Muscle layer of colon (tissue), 2 donors: ENCODE measurements around the gene ZKSCAN8.
"Not testable (repeated sequence)": the region's sequence is repeated elsewhere in the genome, so short reads cannot be mapped to it uniquely, and the experiment has no call there.

Source experiments
- H3K27ac ChIP-seq: one replicate; pipeline ENCODE4 v1.7.0; 2013; ENCODE audit warnings: low read depth, mild to moderate bottlenecking, low read length, moderate library complexity
- H3K27me3 ChIP-seq, 2 donors: one replicate each; pipeline ENCODE4 v1.7.0; 2013; ENCODE audit warnings: low read length in 2 of 2, mild to moderate bottlenecking in 2 of 2; ENCODE audit not compliant: insufficient read depth in 2 of 2, control insufficient read depth in 1 of 2
- H3K36me3 ChIP-seq: one replicate; pipeline ENCODE4 v1.7.0; 2013; ENCODE audit warnings: mild to moderate bottlenecking, low read length; ENCODE audit not compliant: insufficient read depth
- H3K4me1 ChIP-seq: one replicate; pipeline ENCODE4 v1.7.0; 2013; ENCODE audit warnings: mild to moderate bottlenecking, low read length; ENCODE audit not compliant: insufficient read depth
- H3K4me3 ChIP-seq, 2 donors: one replicate each; pipeline ENCODE4 v1.7.0; 2013; ENCODE audit warnings: low read length in 2 of 2, low read depth in 1 of 2, mild to moderate bottlenecking in 1 of 2, moderate library complexity in 1 of 2
- H3K9ac ChIP-seq: one replicate; pipeline ENCODE4 v1.7.0; 2013; ENCODE audit warnings: low read length
- H3K9me3 ChIP-seq: one replicate; pipeline ENCODE4 v1.7.0; 2013; ENCODE audit warnings: mild to moderate bottlenecking, low read length
- donor health status: abdominal sarcoma.
- donor health status: Adenocarcinoma of cecum.

ZKSCAN8 gene

GRCh38 chr6:28141500-28142329 lies at the start of gene ZKSCAN8:
TSS of gene ZKSCAN8 (plus strand) at chr6:28141883. CDS start at chr6:28148408, 6,525 bp downstream.
- H3K27ac ChIP-seq: peak within 1 kb of the TSS; percentile 88
- H3K36me3 ChIP-seq: peaks cover 11% of the 10 kb centered on the region
- H3K9me3 ChIP-seq: no peaks in the 10 kb centered on the region
- peak within 1 kb of the TSS; percentile 96 for H3K9ac ChIP-seq
- H3K27me3 ChIP-seq: no peaks in the 10 kb centered on the region
- peak within 1 kb of the TSS; percentile 78 to 84 for H3K4me3 ChIP-seq
- peaks cover 18% of the 10 kb centered on the region for H3K4me1 ChIP-seq

GRCh38 chr6:28102222-28102621 lies 39.5 kb upstream of the ZKSCAN8 start:
- not testable (repeated sequence) for H3K9ac ChIP-seq, H3K4me3 ChIP-seq, H3K27ac ChIP-seq, H3K27me3 ChIP-seq, H3K36me3 ChIP-seq, H3K9me3 ChIP-seq, H3K4me1 ChIP-seq

GRCh38 chr6:28102699-28103098 lies 39.0 kb upstream of the ZKSCAN8 start:
- not testable (repeated sequence) for H3K4me1 ChIP-seq, H3K27ac ChIP-seq, H3K27me3 ChIP-seq, H3K4me3 ChIP-seq, H3K9me3 ChIP-seq, H3K9ac ChIP-seq, H3K36me3 ChIP-seq

GRCh38 chr6:28104392-28105244 lies 37.1 kb upstream of the ZKSCAN8 start:
- no peaks in the 10 kb centered on the region for H3K27me3 ChIP-seq
- H3K36me3 ChIP-seq: no peaks in the 10 kb centered on the region
- peaks cover 5% of the 10 kb centered on the region for H3K4me1 ChIP-seq
- peak overlapping the region; percentile 78 for H3K27ac ChIP-seq
- no peaks in the 10 kb centered on the region for H3K9me3 ChIP-seq
- H3K9ac ChIP-seq: peak overlapping the region; percentile 36
- peak overlapping the region; percentile 62 to 69 for H3K4me3 ChIP-seq

DNA sequence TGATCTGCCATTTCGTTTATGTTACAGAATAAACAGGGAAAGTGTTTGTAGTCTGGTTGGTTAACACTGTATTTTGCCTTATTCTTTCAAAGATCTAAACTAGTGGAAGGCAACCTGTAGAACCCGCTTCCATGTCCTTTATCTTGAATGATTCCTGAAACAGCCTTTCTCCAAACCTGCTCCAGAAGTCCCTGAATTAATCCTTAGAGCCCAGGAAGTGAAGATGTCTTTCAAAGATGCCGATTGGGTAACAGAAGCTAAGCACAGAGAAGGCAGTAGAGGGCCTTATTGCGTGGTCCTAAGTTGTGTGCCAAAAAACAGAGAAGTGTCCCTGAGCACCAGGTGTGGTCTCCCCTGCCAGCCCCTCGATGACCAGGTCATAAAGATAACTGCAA lies 36.4 kb upstream of the ZKSCAN8 start:
- Histone ChIP-seq H3K4me3 (peak overlapping the region; percentile 62 to 69), H3K36me3 (no peaks in the 10 kb centered on the region), H3K27me3 (no peaks in the 10 kb centered on the region), H3K9me3 (no peaks in the 10 kb centered on the region), H3K9ac (peak overlapping the region; percentile 36), H3K4me1 (peaks cover 5% of the 10 kb centered on the region), H3K27ac (peak overlapping the region; percentile 78)

GRCh38 chr6:28107506-28107905 lies 34.2 kb upstream of the ZKSCAN8 start:
- no peaks in the 10 kb centered on the region for H3K27me3 ChIP-seq
- H3K36me3 ChIP-seq: no peaks in the 10 kb centered on the region
- H3K4me3 ChIP-seq: no peak overlapping the region
- peaks cover 5% of the 10 kb centered on the region for H3K4me1 ChIP-seq
- no peak overlapping the region for H3K27ac ChIP-seq
- no peak overlapping the region for H3K9ac ChIP-seq
- H3K9me3 ChIP-seq: no peaks in the 10 kb centered on the region

DNA sequence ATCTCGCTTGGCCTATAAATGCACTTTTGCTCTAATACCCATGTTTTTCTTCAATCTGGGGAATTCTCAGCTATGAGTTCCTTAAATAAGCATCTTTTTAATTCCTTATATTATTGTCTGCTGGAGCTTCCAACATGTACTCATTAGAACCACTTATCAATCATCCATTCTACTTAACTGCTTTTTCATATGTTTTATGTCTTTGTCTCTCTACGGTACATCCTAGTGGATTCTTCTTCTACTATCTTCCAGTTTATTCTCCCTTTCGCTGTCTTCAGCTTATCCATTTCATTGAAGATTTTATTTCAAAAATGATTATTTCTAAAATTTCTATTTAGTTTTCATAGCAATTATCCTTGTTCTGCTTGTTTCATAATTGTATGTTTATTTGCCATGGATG lies 29.7 kb upstream of the ZKSCAN8 start:
- no peaks in the 10 kb centered on the region for H3K4me1 ChIP-seq
- H3K9me3 ChIP-seq: no peaks in the 10 kb centered on the region
- H3K9ac ChIP-seq: no peak overlapping the region
- no peaks in the 10 kb centered on the region for H3K27me3 ChIP-seq
- peaks cover 12% of the 10 kb centered on the region for H3K36me3 ChIP-seq
- no peak overlapping the region for H3K4me3 ChIP-seq
- no peak overlapping the region for H3K27ac ChIP-seq

GRCh38 chr6:28115799-28116198 lies 25.9 kb upstream of the ZKSCAN8 start:
- no peaks in the 10 kb centered on the region for H3K9me3 ChIP-seq
- H3K27me3 ChIP-seq: no peaks in the 10 kb centered on the region
- peaks cover 32% of the 10 kb centered on the region for H3K36me3 ChIP-seq
- H3K27ac ChIP-seq: no peak overlapping the region
- H3K4me1 ChIP-seq: no peaks in the 10 kb centered on the region
- no peak overlapping the region for H3K9ac ChIP-seq
- no peak overlapping the region for H3K4me3 ChIP-seq

- H3K9me3 ChIP-seq: no peaks in the 10 kb centered on the region
- H3K36me3 ChIP-seq: peaks cover 32% of the 10 kb centered on the region
- no peaks in the 10 kb centered on the region for H3K4me1 ChIP-seq
- H3K27ac ChIP-seq: no peak overlapping the region
- no peak overlapping the region for H3K9ac ChIP-seq
- no peaks in the 10 kb centered on the region for H3K27me3 ChIP-seq
- no peak overlapping the region for H3K4me3 ChIP-seq
These were observed 24.2 kb upstream of the ZKSCAN8 start for GRCh38 chr6:28117386-28118050.

GRCh38 chr6:28118217-28118616 lies 23.5 kb upstream of the ZKSCAN8 start:
- Histone ChIP-seq H3K4me3 (no peak overlapping the region), H3K9me3 (no peaks in the 10 kb centered on the region), H3K27me3 (no peaks in the 10 kb centered on the region), H3K4me1 (no peaks in the 10 kb centered on the region), H3K36me3 (peaks cover 32% of the 10 kb centered on the region), H3K27ac (no peak overlapping the region), H3K9ac (no peak overlapping the region)

DNA sequence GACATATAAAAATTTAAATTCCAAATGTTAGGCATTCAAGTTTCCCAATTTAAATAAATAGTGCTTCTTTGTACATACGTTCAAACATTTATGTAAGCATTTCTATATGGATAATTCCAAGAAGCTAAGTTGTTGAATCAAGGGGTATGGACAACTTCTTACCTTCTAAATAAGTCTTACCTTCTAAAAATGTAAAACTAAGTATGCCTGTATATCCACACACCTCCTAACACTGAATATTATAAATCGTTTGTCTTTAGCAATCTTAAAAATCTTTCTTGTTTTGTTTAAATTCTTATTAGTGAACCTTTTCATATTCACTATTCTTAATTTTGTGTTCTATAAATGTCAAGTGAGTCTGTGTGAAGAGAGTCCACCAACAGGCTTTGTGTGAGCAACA lies 19.8 kb upstream of the ZKSCAN8 start:
- Histone ChIP-seq H3K9me3 (no peaks in the 10 kb centered on the region), H3K27me3 (no peaks in the 10 kb centered on the region), H3K4me3 (no peak overlapping the region), H3K9ac (no peak overlapping the region), H3K27ac (no peak overlapping the region), H3K36me3 (peaks cover 30% of the 10 kb centered on the region), H3K4me1 (peaks cover 13% of the 10 kb centered on the region)
